NCI-H524 (cell line): Measurements from ENCODE around the gene NRF1.
"Not testable (repeated sequence)": the region's sequence is repeated elsewhere in the genome, so short reads cannot be mapped to it uniquely, and the experiment has no call there.

ENCODE experiments used
- DNase-seq, 2 experiments: peaks; one replicate each; lab custom pipeline; 2025; lab: John Stamatoyannopoulos, UW

Gene NRF1

GRCh38 chr7:129649128-129649690 is 37.7 kb downstream of the NRF1 start:
- DNase-seq: no peak

- DNase-seq: no peak
These were observed 38.7 kb downstream of the NRF1 start for GRCh38 chr7:129650056-129650758.

GRCh38 chr7:129652914-129653313 is 41.4 kb downstream of the NRF1 start:
- DNase-seq: no peak

GRCh38 chr7:129655811-129656210 is 44.3 kb downstream of the NRF1 start:
- DNase-seq: no peak

GRCh38 chr7:129657363-129657762 is 45.8 kb downstream of the NRF1 start:
- no peak for DNase-seq

GRCh38 chr7:129659907-129660306 is 48.4 kb downstream of the NRF1 start:
- DNase-seq: not testable (repeated sequence)

- no peak for DNase-seq
These were observed 50.2 kb downstream of the NRF1 start for GRCh38 chr7:129661645-129662182.

GRCh38 chr7:129663240-129663639 is 51.7 kb downstream of the NRF1 start:
- DNase-seq: not testable (repeated sequence)

GRCh38 chr7:129664029-129665012 is 52.8 kb downstream of the NRF1 start:
- peak; percentile 9 to 62 for DNase-seq

GRCh38 chr7:129665013-129665401 is 53.5 kb downstream of the NRF1 start:
- DNase-seq: no peak

- DNase-seq: no peak
These were observed 55.6 kb downstream of the NRF1 start for GRCh38 chr7:129667116-129667515.

GRCh38 chr7:129667551-129667950 is 56.0 kb downstream of the NRF1 start:
- no peak for DNase-seq

GRCh38 chr7:129669901-129670300 is 58.4 kb downstream of the NRF1 start:
- no peak for DNase-seq

- DNase-seq: no peak
These were observed 59.1 kb downstream of the NRF1 start for GRCh38 chr7:129670656-129671055.

- DNase-seq: no peak
These were observed 59.7 kb downstream of the NRF1 start for GRCh38 chr7:129671266-129671665.

GRCh38 chr7:129674475-129674874 is 63.0 kb downstream of the NRF1 start:
- not testable (repeated sequence) for DNase-seq

GRCh38 chr7:129675521-129675920 is 64.0 kb downstream of the NRF1 start:
- no peak for DNase-seq

- no peak for DNase-seq
These were observed 64.7 kb downstream of the NRF1 start for GRCh38 chr7:129676017-129676897.

- DNase-seq: no peak
These were observed 66.3 kb downstream of the NRF1 start for GRCh38 chr7:129677796-129678195.

- DNase-seq: no peak
These were observed 67.1 kb downstream of the NRF1 start for GRCh38 chr7:129678606-129679005.

- DNase-seq: no peak
These were observed 68.9 kb downstream of the NRF1 start for GRCh38 chr7:129680400-129680799.
